AG04449 (cell line): ENCODE data around the gene MYOM1.

Experiments used
- CTCF ChIA-PET: fragments of 350-600 bp; formaldehyde crosslinking; extraction: SDS; loops from one replicate; lab custom pipeline; 2021; ENCODE audit warnings: antibody characterized with exemption; lab: Yijun Ruan, JAX
- POLR2A ChIA-PET: fragments of 400-600, 350-600 bp; formaldehyde crosslinking; extraction: SDS; loops from one replicate; lab custom pipeline; 2020; ENCODE audit warnings: antibody characterized with exemption, inconsistent platforms; lab: Yijun Ruan, JAX
- DNase-seq: peaks from one replicate; pipeline ENCODE4 v3.0.0-alpha.2; 2010; ENCODE audit warnings: low read depth, low spot score
- H3K4me3 ChIP-seq: 2 replicates; pipeline ENCODE4 v1.5.1; 2011; ENCODE audit warnings: low read depth, mild to moderate bottlenecking, control low read depth, low read length
- CTCF ChIP-seq: IDR thresholded peaks from one replicate; pipeline ENCODE4 v1.5.1; 2011; ENCODE audit warnings: mild to moderate bottlenecking, moderate library complexity, low read length, control low read depth, inconsistent platforms; ENCODE audit not compliant: insufficient read depth; ENCODE audit errors: missing control alignments

Gene MYOM1

GRCh38 chr18:3251963-3252277 lies 32.2 kb upstream of the MYOM1 start:
- no peak overlapping the region for H3K4me3 ChIP-seq
- peak; percentile 69 for DNase-seq
- TF ChIP-seq CTCF, result no peak
- POLR2A ChIA-PET, result interaction anchor here (0.6 to 3.2 kb wide), 4 partner anchors 9 to 543 kb away, joined by 3 to 21 read pairs (median 3); partner anchors contain the start of gene MYL12B
- CTCF ChIA-PET, result no interaction called here

GRCh38 chr18:3251249-3251962 lies 31.6 kb upstream of the MYOM1 start:
- POLR2A ChIA-PET, result interaction anchor here (0.6 to 3.2 kb wide), 6 partner anchors 10 to 543 kb away, joined by 3 to 21 read pairs (median 3); partner anchors contain the start of gene MYL12B
- H3K4me3 ChIP-seq, result peak overlapping the region; percentile 10
- no peak for DNase-seq
- no peak for TF ChIP-seq CTCF
- CTCF ChIA-PET, result no interaction called here

GRCh38 chr18:3250237-3251107 lies 30.7 kb upstream of the MYOM1 start:
- peak overlapping the region; percentile 36 for H3K4me3 ChIP-seq
- CTCF ChIA-PET, result no interaction called here
- POLR2A ChIA-PET, result interaction anchor here (0.7 to 3.2 kb wide), 4 partner anchors 11 to 343 kb away, joined by 3 to 21 read pairs (median 4); partner anchors contain the start of gene MYL12B
- TF ChIP-seq CTCF, result no peak
- DNase-seq, result no peak

GRCh38 chr18:3248658-3249359 lies 29.0 kb upstream of the MYOM1 start:
- DNase-seq, result no peak
- CTCF ChIA-PET, result interaction anchor here (0.9 to 1.5 kb wide), 2 partner anchors 12 to 305 kb away, joined by 3 to 4 read pairs; no protein-coding TSS in a partner anchor
- peak overlapping the region; percentile 95 for H3K4me3 ChIP-seq
- POLR2A ChIA-PET, result interaction anchor here (0.6 to 2.2 kb wide), 3 partner anchors 13 to 373 kb away, joined by 3 to 16 read pairs (median 5); partner anchors contain the start of gene MYL12B
- TF ChIP-seq CTCF, result no peak

- peak overlapping the region; percentile 95 for H3K4me3 ChIP-seq
- ChIA-PET POLR2A (interaction anchor here (0.6 to 2.2 kb wide), 6 partner anchors 8 to 677 kb away, joined by 3 to 16 read pairs (median 5); partner anchors contain the start of genes METTL4, MYL12B and NDC80), CTCF (interaction anchor here (0.9 to 5.7 kb wide), 3 partner anchors 13 to 315 kb away, joined by 3 to 66 read pairs (median 4); no protein-coding TSS in a partner anchor)
- no peak for TF ChIP-seq CTCF
- DNase-seq, result no peak
Observed at GRCh38 chr18:3248062-3248657, 28.4 kb upstream of the MYOM1 start.
